Subcutaneous adipose tissue (tissue), 4 donors: ENCODE results near the gene CDK9. TPM values are rescaled to one million over a fixed set of nuclear protein-coding genes. Genes with fewer than 3 reads are reported as not detected.

Source experiments
- total RNA-seq, 4 donors: library from RNA; depleted of rRNA; stranded (reverse); fragments of >200 nt; gene quantifications; one replicate each; pipeline ENCODE4 v1.1.0, GENCODE V29; 2016
- TF ChIP-seq, protein P1 (sequence below): fragments of 450-650 bp; IDR thresholded peaks from one replicate; pipeline ENCODE4 v1.5.1; 2016; ENCODE audit warnings: low read depth, mild to moderate bottlenecking, control low read depth, antibody characterized with exemption, moderate library complexity

The CDK9 gene
- total RNA-seq, 4 donors from 2014 or later: 44.0 to 91.4 (median 56.2) TPM

DNA sequence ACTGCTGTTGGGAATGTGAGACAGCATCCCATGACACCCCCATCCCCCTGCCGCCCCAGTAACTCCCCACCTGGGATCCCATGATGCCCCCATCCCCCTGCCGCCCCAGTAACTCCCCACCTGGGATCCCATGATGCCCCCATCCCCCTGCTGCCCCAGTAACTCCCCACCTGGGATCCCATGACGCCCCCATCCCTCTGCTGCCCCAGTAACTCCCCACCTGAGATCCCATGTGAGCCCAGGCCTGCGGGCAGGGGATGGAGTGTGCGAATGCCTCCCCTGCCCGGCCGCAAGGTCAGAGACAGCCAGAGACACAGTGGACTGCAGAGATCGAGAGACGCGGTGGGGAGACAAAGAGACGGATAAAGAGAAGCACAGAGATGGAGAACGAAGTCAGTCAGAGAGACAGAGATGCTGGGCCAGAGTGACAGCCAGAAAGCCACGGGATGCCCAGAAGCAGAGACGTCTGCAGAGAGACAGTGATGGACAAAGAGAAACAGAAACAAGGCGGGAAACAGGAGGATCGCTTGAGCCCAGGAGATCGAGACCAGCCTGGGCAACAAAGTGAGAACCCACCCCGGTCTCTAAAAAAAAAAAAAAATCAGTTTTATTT, 8.4 kb upstream of the CDK9 start:
- TF ChIP-seq, protein P1, sequence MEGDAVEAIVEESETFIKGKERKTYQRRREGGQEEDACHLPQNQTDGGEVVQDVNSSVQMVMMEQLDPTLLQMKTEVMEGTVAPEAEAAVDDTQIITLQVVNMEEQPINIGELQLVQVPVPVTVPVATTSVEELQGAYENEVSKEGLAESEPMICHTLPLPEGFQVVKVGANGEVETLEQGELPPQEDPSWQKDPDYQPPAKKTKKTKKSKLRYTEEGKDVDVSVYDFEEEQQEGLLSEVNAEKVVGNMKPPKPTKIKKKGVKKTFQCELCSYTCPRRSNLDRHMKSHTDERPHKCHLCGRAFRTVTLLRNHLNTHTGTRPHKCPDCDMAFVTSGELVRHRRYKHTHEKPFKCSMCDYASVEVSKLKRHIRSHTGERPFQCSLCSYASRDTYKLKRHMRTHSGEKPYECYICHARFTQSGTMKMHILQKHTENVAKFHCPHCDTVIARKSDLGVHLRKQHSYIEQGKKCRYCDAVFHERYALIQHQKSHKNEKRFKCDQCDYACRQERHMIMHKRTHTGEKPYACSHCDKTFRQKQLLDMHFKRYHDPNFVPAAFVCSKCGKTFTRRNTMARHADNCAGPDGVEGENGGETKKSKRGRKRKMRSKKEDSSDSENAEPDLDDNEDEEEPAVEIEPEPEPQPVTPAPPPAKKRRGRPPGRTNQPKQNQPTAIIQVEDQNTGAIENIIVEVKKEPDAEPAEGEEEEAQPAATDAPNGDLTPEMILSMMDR: no peak

DNA sequence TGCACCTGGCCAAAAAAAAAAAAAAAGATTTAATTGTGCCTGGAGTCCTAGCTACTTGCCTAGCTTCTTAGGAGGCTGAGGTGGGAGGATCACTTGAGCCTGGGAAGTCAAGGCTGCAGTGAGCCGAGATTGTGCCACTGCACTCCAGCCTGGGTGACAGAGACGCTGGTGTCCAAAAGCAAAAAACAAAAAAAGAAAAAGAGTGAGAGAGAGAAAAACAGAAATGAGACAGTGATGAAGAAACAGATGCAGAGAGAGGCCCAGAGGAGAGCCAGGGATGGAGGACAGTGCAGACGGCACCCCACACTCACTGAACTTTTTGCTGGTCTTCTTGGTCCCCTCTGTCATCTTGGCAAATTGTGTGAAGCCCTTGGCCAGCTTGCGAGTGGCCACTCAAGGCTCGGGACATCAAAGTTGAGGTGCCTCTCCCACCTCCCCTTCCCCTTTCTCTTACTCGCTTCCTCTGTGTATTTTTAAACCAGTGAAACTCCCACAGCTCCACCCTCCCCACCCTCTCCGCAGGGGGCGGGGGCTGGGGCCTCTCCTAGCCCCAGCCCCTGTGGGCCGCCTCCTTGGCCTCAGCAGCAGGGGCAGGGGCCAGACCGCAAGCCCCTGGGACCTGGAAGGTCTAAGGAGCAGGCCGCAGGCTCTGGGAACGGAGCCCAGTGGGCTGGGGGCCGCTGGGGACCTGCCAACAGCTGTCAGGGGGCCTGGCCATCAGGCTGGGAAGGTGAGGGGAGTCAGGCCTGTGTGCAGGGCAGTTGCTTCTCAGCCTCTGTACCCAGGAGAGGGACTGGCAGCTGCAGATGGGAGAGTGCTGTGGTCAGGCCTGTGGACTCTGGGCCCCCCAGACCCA, 7.3 kb upstream of the CDK9 start, which contains the start of gene SH2D3C:
SH2D3C (minus strand) TSS at position 387 of the 856 bp plus-strand sequence; CDS start at position 348, 39 bp downstream.
- TF ChIP-seq, protein P1: no peak

DNA sequence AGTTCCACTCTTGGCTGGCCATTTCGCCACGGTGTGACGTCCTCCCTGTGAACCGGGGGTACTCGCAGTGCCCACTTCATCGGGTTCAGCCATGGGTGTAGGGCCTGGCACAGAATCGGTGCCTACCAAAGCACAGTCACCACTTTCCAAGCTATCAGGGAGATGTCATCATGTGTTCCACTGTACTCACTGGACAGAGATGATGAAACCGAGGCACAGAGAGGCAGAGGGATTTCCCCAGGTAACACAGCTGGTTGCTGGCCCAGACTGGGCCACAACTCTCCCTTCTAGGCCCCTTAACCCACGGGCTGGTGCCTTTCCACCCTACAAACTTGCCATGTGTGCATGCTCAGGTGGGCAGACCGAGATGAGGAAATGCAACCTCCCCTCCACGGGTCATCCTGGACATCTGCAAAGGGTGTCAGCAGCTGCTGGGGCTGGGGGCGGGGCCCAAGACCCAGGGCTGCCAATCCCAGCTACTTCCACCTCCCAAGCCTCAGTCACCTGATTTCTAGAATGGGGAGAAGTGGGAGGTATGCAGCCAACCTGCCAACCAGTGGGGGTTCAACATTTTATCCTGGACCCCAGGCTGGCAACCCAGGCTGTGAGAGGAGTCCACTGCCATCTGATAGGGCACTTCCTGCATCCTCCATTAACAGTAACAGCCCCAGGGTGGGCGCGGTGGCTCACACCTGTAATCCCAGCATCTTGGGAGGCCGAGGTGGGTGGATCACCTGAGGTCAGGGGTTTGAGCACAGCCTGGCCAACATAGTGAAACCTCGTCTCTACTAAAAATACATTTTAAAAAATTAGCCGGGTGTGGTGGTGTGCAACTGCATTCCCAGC, 6.5 kb upstream of the CDK9 start:
- TF ChIP-seq, protein P1: no peak

DNA sequence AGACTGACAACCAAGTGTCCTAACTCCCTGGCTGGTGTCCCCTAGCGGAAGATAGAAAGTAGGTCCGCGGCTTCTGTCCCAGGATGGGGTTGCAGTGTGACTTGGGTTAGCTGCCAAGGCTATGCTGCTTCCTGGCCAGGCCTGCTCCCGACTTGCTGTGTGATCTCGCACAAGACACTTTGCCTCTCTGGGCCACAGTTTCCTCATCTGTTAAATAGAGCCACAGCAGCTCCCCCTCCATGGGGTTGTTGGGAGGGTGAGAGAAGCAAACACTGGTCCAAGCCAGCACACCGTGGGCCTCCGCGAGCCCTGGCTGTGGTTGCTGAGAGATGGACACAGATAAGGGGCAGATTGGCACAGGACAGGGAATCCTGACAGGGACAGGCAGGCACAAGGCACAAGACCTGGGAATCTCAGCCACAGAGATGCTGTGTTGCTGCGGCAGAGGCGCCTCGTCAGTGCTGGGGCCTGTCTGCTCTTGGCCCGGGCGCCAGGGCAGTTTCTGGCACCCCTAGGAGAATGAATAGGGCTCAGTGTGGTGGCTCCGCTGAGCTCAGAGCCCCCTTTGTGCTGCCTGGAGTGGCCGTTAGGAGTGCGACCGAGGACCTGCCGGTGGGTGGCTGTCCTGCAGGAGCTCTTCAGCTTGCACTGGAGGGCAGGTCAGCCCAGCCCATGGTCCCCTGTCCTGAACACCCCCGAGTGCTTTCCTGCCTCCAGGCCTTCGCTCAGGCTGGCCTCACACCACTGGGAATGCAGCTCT, 5.5 kb upstream of the CDK9 start:
- TF ChIP-seq, protein P1: no peak

DNA sequence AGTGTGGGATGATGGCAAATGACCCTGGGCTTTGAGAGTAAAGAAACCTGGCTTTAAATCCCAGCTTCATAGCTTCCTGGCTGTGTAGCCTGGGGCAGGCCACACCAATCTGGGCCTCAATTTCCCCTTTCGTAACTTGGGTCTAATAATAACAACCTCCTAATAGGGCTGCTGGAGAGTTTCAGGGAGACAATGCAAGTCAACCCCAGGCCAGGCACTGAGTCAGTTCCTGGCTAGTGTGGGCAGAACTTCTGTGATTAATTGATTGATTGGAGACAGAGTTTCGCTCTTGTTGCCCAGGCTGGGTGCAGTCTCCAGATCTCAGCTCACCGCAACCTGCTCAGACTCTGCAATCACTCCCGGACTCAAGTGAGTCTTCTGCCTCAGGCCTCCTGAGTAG, 4.0 kb upstream of the CDK9 start:
- TF ChIP-seq, protein P1: no peak

DNA sequence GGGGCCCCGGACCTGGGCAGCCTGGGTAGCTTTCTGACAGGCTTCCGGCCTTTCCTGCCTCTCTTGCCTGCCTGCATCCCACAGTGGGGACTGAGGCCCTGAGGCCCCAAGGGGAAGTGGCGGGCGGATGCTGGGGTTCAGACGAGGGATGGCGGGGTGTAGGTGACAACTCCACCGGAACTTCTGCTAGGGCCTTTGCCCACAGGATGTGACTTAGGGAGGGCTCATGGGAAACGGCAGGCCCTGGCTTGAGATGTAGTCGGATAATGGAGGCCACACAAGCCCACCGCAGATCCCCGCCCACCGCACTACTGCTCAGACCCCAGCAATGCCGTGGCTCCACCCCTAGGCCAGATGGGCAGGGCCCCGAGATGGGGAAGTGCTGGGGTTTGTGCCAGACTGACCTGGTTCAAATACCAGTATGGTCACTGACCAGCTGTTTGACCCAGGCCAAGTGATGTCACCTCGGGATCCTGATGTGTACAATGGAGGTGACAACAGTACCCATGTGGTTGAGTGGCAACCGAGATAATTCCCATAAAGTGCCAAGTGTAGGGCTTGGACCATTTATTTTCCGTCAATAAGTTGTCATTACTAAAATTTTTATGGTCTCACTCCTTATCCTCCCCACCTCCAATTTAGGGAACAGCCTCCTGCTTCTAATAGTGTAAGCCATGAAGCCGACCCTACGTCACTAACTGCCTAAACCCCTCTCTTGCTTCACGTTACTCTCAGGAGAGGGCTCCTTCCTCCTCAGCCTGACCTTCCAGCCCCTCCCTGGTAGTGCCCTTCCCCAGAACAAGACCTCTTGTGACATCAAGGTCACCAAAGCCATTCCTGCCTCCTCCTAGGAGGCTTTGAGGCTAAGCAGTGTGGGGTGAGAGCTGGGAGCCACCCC, 2.5 kb upstream of the CDK9 start:
- TF ChIP-seq, protein P1: no peak
